AG20443 (cell line): ENCODE data around the gene FABP1.

Source experiments
- DNase-seq: peaks from one replicate; pipeline ENCODE4 v3.0.0; 2012; ENCODE audit warnings: low spot score, mixed read lengths

Gene FABP1

DNA sequence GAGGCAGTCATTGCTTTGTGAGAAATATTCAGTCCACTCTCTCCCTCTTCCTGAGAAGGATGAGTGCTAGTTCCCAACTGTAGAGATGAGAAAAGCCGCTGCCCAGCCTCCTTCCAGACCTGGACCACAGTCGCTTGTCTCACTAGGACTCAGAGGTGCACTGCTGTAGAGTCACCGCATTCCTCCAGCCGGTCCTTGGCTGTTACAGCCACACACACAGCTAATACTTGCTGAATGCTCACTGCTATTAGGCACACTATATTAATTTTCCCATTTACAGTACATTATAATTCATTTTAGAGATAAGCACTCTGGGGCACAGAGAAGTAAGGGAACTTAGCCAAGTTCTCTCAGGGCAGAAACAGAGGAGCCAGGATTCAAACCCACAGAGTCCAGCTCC is 10.0 kb upstream of the FABP1 start:
- no peak for DNase-seq

- no peak for DNase-seq
Observed at GRCh38 chr2:88136817-88137216, 9.0 kb upstream of the FABP1 start.

GRCh38 chr2:88133875-88134274 is 6.0 kb upstream of the FABP1 start:
- DNase-seq = no peak

DNA sequence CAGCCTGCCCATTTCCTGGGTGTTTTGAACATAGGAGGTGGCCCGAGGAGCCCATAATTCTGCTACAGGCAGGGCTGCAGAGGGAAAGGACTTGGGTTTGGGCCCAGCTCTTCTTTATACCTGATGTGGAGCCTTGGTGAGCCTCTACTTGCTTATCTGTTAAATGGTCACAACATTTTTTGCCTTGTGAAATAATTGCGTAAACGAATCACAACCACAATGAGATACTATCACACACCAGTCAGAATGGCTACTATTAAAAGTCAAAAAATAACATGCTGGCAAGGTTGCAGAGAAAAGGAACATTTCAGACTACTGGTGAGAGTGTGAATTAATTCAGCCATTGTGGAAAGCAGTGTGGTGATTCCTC is 4.1 kb upstream of the FABP1 start:
- no peak for DNase-seq

DNA sequence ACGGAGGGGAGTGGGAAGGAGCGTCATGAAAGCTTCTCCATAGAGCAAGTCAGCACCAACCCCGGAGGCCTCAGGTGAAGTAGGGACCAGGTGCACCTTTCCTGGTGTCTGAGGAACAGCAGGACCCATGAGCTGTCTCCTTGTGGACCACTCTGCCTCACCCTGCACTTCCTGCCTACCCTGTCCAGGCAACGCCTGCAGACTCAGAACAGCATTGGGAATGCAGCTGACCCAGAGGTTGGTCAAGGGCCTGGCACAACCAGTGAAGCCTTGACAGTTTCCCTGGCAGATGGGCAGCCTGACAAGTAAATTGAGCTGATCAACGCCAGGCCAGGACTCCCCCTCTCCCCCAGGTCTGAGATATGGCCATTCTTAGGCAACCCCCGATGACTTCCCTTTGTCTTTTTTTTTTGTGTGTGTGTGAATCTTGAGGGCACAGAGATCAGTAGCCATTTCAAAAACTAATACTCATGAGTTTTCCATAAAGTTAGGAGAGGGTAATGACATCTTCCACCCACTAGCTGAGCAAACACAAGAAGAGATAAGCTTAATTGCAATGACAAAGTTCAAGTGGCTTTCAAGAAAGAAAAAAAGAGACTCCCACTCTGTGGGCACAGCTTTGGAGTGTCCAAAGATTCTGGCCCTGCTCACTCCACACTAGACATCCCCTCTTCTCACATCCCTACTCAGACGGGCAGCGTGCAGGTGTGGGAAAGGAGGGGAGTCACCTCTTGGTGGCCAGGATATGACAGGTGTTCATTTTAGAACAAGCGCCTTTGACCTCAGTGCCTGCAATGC is 3.5 kb upstream of the FABP1 start:
- no peak for DNase-seq

GRCh38 chr2:88129313-88129959 is 1.6 kb upstream of the FABP1 start:
- DNase-seq = no peak

DNA sequence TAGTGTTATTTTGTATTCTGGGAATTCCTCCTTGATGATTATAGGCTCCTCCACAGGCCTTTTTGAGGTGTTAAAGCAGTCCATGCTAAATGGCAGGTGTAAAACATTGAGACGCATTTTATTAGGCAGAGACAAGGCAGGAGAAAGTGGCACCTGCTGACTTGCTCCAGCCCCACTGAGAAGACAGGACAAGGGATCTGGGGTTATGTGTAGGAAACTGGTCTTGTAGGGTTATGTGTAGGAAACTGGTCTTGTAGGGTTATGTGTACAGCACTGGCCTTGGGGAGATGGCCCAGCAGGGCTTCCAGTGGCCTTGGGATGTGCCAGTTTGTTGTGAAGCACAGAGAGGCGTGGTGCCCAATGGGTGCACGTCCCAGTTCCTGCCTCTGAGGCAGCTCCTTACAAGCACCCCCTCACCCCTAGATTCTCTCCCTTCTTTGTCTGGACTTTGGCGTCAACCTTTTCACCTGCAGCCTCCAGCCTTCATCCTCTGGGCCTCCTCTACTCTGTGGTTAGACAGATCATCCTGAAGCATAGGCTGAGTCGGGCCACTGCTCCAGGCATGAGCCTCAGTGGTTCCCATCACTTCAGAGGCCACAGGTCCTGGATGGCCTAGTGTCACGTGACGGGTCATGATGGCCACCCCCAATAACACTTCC is 921 bp upstream of the FABP1 start:
- no peak for DNase-seq

- DNase-seq = no peak
Observed at GRCh38 chr2:88127638-88127887, 299 bp downstream of the FABP1 start.

DNA sequence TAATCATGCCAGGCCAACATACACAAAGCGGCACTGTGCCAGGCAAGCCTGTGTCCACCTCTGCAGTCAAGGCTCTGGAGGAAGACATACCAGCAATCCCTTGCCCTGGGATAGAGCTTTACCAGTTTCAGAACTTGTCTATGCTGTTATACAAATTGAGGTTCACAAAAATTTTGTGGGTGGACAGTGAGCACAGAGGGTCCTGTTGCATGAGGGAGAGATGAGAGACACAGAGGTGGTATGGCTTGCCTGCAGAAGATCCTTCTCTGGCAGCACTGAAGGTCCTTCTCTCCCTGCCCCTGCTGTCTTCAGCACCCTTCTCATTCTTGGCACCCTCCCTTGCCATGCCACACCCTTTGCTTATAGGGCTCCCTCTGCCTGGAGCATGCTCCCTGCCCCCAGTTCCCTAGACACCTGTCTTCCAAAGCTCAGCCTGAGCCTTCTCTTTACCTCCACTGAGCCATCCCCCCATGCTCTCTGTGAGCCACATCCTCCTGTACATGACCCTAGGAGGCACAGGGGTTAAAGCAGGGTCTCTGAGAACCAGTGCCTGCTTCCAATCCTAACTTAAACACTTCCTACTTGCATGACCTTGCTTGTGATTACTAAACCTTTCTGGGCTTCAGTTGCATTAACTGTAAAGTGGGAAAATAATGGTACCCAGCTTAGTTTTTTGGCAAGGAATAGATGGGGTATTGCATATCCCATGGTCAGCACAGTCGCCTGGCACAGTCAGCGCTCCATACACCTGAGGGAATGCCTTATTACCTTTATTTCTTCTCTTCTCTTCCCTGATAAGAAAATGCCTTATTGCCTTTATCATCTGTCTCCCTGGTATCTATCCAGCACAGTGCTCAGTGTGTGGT is 857 bp downstream of the FABP1 start:
- DNase-seq = no peak

DNA sequence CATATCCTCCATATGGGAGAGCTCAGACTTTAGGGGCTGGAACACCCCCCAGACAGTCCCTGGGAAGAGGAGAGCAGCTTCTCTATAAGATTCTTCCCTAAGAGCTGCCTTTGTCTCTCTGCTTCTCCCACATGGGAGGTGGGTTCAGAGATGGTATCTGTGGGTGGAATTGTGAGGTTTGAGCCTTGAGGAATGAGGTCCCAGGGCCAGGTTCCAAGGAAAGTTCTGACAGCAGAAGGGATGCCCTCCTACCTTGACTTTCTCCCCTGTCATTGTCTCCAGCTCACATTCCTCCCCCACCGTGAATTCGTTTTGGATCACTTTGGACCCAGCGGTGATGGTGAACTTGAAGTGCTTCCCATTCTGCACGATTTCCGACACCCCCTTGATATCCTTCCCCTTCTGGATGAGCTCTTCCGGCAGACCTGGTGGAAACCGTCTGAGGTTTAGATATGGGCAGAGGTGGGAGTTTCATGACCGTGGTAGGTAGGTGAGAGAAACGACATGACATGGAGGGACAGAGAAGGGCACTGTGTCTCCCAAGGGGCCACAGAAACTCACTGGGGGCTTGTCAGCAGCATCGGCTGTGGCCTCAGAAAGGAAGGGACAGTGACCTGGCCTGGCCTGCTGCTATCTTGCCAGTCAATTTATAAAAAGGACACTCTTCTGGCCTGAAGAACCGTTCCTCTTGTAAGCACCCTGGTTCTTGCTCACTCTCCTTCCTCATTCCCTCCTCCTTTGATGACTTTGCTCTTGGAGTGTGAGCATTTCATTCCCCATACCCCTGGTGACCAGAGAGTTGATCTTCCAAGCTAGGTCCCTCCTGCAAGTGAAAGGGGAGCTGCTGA is 1.7 kb downstream of the FABP1 start:
- DNase-seq = no peak

GRCh38 chr2:88125344-88125923 is 2.4 kb downstream of the FABP1 start:
- DNase-seq = no peak

DNA sequence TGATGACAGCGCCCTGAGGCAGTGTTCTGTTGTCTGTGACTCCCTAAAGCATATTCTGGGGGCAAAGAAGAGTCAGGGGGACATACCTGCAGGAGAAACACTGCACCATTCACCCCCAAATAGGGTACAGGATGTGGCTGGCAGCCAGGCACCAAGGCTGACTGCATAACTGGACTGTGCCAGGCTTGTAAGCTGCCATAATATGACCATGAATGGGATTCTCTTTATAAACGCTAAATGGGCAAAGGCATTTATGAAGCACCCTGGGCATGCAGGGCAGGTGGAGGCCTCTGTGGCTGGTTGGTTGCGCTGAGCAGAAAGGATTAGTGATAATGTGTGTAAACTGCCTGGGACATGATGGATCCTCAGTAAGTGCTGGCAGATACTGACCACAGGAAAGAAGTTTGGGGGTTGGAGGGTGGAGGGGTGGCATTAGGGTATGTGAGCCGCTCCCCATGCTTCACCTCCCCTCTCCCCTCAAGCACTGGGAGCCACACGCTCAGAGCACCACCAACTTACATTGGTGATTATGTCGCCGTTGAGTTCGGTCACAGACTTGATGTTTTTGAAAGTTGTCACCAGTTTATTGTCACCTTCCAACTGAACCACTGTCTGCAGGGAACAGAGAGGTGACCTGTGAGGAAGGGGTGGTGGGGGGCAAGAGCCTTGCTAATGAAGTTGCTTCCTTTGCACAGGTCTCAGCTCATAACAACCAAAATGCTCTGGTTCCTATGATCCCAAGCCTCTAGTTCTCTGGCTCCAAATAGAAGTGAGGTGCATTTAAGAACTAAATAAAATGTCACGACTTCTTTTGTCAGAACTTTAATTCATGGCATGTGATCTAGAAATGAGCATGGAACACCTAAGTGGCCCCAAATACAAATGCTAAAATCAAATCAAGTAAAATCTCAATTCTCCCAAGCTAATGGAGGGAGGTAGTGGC is 3.6 kb downstream of the FABP1 start:
- no peak for DNase-seq

DNA sequence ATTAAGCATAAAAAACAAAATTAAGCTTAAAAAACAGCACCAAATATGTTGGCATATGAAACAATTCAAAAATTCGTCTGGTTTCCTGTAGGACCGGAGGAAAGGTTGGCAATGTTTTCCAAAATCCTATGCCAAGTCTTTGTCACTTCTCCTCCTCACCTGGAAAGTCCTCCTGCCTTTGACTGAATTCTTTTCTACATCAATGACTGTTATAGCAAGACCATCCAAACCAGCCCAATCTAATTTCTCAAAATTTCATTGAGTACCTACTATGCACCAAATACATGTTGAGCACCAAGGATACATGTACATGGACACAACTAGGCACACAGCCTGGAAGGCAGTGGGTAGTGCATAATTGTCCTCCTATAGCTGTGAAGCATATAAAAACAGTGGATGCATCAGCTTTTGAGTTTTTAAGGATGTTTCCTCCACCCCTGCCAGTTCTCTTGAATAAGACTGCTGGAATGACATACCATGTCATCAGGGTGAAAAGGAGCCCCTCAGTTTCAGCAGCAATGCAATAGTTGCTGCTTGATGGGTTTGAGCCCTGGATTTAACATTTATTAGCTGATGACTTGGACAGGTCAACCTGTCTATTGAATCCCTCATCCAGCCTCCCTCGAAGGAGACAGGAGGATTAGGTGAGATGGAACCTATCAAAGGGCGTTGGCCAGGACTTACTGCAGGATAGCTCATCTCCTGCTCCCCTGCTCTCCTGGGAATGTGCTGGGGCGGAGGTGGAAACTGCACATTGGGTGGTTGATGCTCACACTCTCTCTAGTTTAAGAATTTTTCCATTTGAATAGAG is 4.5 kb downstream of the FABP1 start:
- DNase-seq = no peak

DNA sequence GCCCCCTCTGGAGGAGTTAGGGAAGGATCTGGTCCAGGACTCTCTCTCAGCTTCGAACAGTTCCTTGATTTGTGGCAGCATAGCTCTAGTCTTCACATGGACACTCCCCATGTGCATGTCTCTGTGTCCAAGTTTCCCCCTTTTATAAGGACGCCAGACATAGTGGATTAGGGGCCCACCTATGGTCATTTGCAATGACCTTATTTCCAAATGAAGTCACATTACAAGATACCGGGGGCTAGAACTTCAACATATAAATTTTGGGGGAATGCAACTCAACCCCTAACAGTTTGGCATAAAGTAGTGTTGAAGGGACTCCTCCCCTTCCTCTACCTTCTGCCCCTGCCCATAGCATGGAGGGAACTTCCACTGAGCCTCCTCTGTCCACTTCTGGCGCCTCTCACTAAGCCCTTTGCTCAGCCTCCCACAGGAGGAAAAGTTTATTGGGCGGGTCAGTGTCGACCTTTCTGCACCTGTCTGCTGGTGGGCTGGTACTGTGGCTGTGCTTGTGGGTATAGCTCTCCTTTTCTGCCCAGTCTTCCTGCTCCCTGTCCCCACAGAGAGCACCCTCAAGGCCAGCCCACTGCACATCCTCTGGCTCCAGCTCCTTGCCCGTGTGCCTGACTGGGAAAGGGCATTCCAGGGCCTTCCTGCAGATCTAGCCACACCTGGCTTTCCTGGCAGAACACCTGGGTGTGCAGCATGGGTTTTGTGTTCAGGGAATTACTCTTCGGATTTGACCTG is 5.5 kb downstream of the FABP1 start:
- no peak for DNase-seq

DNA sequence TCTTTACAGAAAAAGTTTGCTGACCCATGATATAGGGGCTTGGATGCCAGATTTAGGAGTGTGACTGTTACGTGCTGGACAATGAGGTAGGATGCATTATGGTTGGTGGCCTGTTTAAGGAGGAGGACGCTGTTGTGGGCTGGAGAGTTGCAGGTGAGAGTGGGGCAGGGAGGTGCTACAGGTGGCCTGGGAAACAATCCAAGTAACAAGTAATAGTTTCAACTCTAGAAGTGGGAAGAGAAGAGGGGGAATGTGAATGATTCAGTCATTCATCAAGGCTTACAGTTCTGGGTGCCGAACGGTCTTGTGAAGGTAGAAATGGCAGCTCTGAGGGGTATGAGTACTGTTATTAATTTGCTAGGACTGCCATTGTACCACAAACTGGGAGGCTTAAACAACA is 6.2 kb downstream of the FABP1 start:
- no peak for DNase-seq

GRCh38 chr2:88117973-88118372 is 9.9 kb downstream of the FABP1 start:
- DNase-seq = no peak

DNA sequence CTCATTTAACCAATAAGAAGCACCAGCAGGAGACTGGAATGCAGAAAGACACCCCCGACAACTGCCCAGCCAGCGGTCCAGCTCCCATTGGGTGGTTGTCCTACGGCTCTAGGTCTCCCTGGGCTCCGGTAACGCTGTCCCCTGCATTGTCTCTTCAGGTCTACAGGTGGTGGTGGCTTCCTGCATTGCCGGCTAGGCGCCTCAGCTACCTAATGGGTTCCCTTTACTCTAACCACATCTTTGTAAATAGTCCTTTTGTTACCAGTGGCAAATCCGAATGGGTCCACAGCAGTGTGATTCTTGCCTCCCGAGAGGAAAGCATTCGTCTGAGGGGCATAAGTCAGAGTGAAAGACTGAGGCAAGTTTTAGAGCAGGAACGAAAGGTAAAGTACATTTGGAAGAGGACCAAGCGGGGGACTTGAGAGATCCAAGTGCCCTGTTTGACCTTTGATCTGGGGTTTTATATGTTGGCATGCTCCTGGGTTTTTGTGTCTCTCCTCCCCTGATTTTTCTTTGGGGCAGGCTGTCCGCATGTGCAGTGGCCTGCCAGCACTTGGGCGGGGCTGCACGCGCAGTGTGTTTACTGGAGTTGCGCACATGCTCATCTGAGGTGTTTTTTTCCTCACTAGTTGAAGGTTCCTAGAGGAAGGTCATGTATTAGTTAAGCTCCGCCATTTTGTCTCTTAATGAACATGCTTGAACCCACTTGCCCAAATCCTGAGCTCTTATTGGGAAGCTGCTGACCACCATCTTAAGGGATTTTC is 11.0 kb downstream of the FABP1 start:
- no peak for DNase-seq
